NOMO-1 treated with DMSO at 0.1 percent for 48 hours (cell line): ENCODE measurements around the gene PPP1R13B.

Experiments
- DNase-seq: peaks from one replicate; lab custom pipeline; 2025; ENCODE audit not compliant: unreplicated experiment; lab: John Stamatoyannopoulos, UW

Gene PPP1R13B

GRCh38 chr14:103732868-103733620 lies 114.3 kb downstream of the PPP1R13B start:
- DNase-seq: no peak

GRCh38 chr14:103731916-103732867 lies 115.2 kb downstream of the PPP1R13B start:
- no peak for DNase-seq

GRCh38 chr14:103731481-103731880 lies 115.9 kb downstream of the PPP1R13B start:
- DNase-seq: no peak

- no peak for DNase-seq
Measured at GRCh38 chr14:103730490-103731035, 116.8 kb downstream of the PPP1R13B start.

GRCh38 chr14:103729496-103730448 lies 117.6 kb downstream of the PPP1R13B start:
- no peak for DNase-seq

- DNase-seq: no peak
Measured at GRCh38 chr14:103728721-103729120, 118.7 kb downstream of the PPP1R13B start.

- no peak for DNase-seq
Measured at GRCh38 chr14:103728141-103728540, 119.2 kb downstream of the PPP1R13B start.

GRCh38 chr14:103727313-103727980 lies 119.9 kb downstream of the PPP1R13B start:
- DNase-seq: no peak

GRCh38 chr14:103726474-103726873 lies 120.9 kb downstream of the PPP1R13B start:
- DNase-seq: no peak

GRCh38 chr14:103725739-103726395 lies 121.5 kb downstream of the PPP1R13B start:
- no peak for DNase-seq

GRCh38 chr14:103725001-103725682 lies 122.2 kb downstream of the PPP1R13B start:
- no peak for DNase-seq

GRCh38 chr14:103724116-103724515 lies 123.3 kb downstream of the PPP1R13B start:
- DNase-seq: no peak

GRCh38 chr14:103723748-103724081 lies 123.7 kb downstream of the PPP1R13B start:
- no peak for DNase-seq

- no peak for DNase-seq
Measured at GRCh38 chr14:103721334-103722120, 125.8 kb downstream of the PPP1R13B start.

- no peak for DNase-seq
Measured at GRCh38 chr14:103719751-103720150, 127.6 kb downstream of the PPP1R13B start.

- DNase-seq: no peak
Measured at GRCh38 chr14:103718572-103718971, 128.8 kb downstream of the PPP1R13B start.

- DNase-seq: no peak
Measured at GRCh38 chr14:103716899-103717411, 130.4 kb downstream of the PPP1R13B start.
